ENCODE results near the gene UCP3.

UCP3 gene

GRCh38 chr11:73951797-73952196, 57.1 kb downstream of the UCP3 start:
- no peak for DNase-seq (ENCODE audit: low spot score)

GRCh38 chr11:73950869-73951710, 57.8 kb downstream of the UCP3 start, which contains the start of gene DNAJB13:
TSS of gene DNAJB13 (plus strand) at chr11:73951026. CDS start at chr11:73951070, 44 bp downstream.
- no peak for DNase-seq (ENCODE audit: low spot score)

Data from hematopoietic multipotent progenitor cell treated with erythropoietin and hydrocortisone succinate and interleukin-3 and kit ligand, for 15 days (in vitro differentiated cells).